Upper lobe of right lung (tissue), 1 donor: ENCODE results near the gene CACNA2D4. TPM values are rescaled to one million over a fixed set of nuclear protein-coding genes. Genes with fewer than 3 reads are reported as not detected.
A peak's percentile ranks its signal among the peaks of the same experiment; 100 is the strongest.

Experiments
- ATAC-seq: fragments of 200-7000 bp; cut with Tn5 transposase; one replicate; pipeline ENCODE4 v1.9.1; 2020; ENCODE audit warnings: mild to moderate bottlenecking, moderate library complexity
- DNase-seq: peaks from one replicate; pipeline ENCODE4 v3.0.0-alpha.2; 2020
- H3K27ac ChIP-seq: fragments of 200-600 bp; one replicate; pipeline ENCODE4 v1.8.0; 2022
- H3K27me3 ChIP-seq: fragments of 200-600 bp; one replicate; pipeline ENCODE4 v1.8.0; 2022; ENCODE audit warnings: mild to moderate bottlenecking
- H3K36me3 ChIP-seq: fragments of 200-600 bp; one replicate; pipeline ENCODE4 v1.8.0; 2022
- H3K4me1 ChIP-seq: fragments of 200-600 bp; one replicate; pipeline ENCODE4 v1.8.0; 2022
- H3K4me3 ChIP-seq: fragments of 200-600 bp; one replicate; pipeline ENCODE4 v1.8.0; 2022; ENCODE audit warnings: mild to moderate bottlenecking
- H3K9me3 ChIP-seq: fragments of 200-600 bp; one replicate; pipeline ENCODE4 v1.8.0; 2022
- CTCF ChIP-seq: fragments of 200-600 bp; IDR thresholded peaks from one replicate; pipeline ENCODE4 v1.8.0; 2022; ENCODE audit warnings: antibody characterized with exemption
- intact Hi-C: fragments of 100-400 bp; cut with DNase I; formaldehyde crosslinking; loops from one replicate; pipeline ENCODE4 v1.11.0; 2022
- total RNA-seq: library from RNA; stranded (reverse); fragmentation: NEBNext Ultra II Directional; extraction: Animal tissue kit (Norgen Biotek cat#: 25700); gene quantifications from one replicate; pipeline ENCODE4 v1.2.1, GENCODE V29; 2021
- donor health status: DM: no; HTN: yes; CAD: no; lungs with severe emphysema.

Gene CACNA2D4
- total RNA-seq, 1 donor from 2014 or later: 5.5 TPM

- H3K36me3 ChIP-seq: peaks cover 48% of the 10 kb centered on the region
- H3K27me3 ChIP-seq: no peaks in the 10 kb centered on the region
- no peak overlapping the region for H3K4me3 ChIP-seq
- DNase-seq: no peak
- no peak overlapping the region for H3K27ac ChIP-seq
- ATAC-seq: peak; percentile 74
- intact Hi-C loops: no loop called here
- no peak for TF ChIP-seq CTCF
- H3K4me1 ChIP-seq: peaks cover 16% of the 10 kb centered on the region
- no peaks in the 10 kb centered on the region for H3K9me3 ChIP-seq
These were observed 136.7 kb downstream of the CACNA2D4 start for GRCh38 chr12:1781772-1782171.

- H3K4me1 ChIP-seq: peaks cover 16% of the 10 kb centered on the region
- intact Hi-C loops: no loop called here
- no peaks in the 10 kb centered on the region for H3K9me3 ChIP-seq
- no peak for DNase-seq
- ATAC-seq: no peak
- TF ChIP-seq CTCF: no peak
- no peak overlapping the region for H3K4me3 ChIP-seq
- no peaks in the 10 kb centered on the region for H3K27me3 ChIP-seq
- peaks cover 28% of the 10 kb centered on the region for H3K36me3 ChIP-seq
- no peak overlapping the region for H3K27ac ChIP-seq
These were observed 138.7 kb downstream of the CACNA2D4 start for GRCh38 chr12:1779783-1780182.

GRCh38 chr12:1778911-1779310, 139.5 kb downstream of the CACNA2D4 start:
- Histone ChIP-seq H3K27ac (no peak overlapping the region), H3K4me3 (no peak overlapping the region), H3K27me3 (no peaks in the 10 kb centered on the region), H3K9me3 (no peaks in the 10 kb centered on the region), H3K4me1 (peaks cover 16% of the 10 kb centered on the region), H3K36me3 (peaks cover 22% of the 10 kb centered on the region)
- DNase-seq (no peak), ATAC-seq (no peak)
- no peak for TF ChIP-seq CTCF
- intact Hi-C loops: no loop called here

GRCh38 chr12:1777798-1778197, 140.7 kb downstream of the CACNA2D4 start:
- DNase-seq (no peak), ATAC-seq (no peak)
- Histone ChIP-seq H3K4me1 (peaks cover 16% of the 10 kb centered on the region), H3K27ac (no peak overlapping the region), H3K9me3 (no peaks in the 10 kb centered on the region), H3K36me3 (peaks cover 26% of the 10 kb centered on the region), H3K4me3 (no peak overlapping the region), H3K27me3 (no peaks in the 10 kb centered on the region)
- no peak for TF ChIP-seq CTCF
- intact Hi-C loops: no loop called here

- Histone ChIP-seq H3K9me3 (no peaks in the 10 kb centered on the region), H3K4me1 (peaks cover 6% of the 10 kb centered on the region)
- ATAC-seq: no peak
These were observed 142.1 kb downstream of the CACNA2D4 start for GRCh38 chr12:1776170-1776921.

More at GRCh38 chr12:1776170-1776921, 142.1 kb downstream of the CACNA2D4 start:
- H3K27ac ChIP-seq: no peak overlapping the region
- H3K4me3 ChIP-seq: no peak overlapping the region
- intact Hi-C loops: no loop called here
- TF ChIP-seq CTCF: no peak
- no peaks in the 10 kb centered on the region for H3K27me3 ChIP-seq
- no peak for DNase-seq
- peaks cover 27% of the 10 kb centered on the region for H3K36me3 ChIP-seq
